ENCODE data around the gene PHF19.

Gene PHF19

DNA sequence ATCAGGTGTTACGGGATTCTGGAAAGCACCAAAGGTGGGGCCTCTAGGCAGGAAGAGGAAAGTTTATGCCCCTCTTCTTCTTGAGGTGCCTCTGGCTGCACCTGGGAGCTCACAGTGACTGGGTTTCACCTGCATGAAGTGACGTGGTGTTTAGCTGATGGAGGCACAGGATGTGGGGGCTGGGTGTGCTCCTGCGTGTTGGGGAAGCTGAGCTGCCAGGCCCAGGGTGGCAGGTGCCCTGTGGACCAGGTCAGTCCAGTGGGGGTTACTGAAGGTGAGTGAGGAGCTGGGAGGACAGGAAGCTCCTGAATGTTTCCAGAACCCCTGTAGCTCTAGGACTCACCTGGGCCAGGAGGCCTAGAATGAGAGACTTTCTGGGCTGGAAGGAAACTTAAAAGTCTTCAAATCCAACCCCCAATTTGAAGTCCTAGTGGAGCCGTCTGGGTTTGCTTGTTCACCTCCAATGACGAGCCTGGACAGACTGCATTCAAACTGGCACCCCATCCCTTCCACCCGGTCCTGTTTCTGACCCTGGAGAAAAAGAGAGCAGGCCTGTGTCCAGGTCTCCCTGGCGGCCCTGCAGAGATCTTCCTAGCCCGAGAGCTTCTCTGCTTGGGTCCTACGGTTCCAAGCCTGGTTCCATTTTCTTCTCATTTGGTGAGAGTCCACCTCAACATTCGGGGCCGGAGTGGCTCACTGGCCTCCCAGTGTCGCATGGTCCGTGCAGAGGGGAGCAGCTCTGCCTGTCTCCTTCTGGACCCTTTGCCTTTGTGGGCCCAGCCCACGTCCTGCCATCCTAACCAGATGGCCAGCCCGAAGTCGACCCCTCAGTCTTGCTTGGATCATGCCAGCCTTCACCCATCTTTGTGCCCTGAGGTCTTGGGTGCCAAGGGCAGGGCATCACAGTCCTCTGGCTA lies 27.3 kb upstream of the PHF19 start:
- no peak for TF ChIP-seq CTCF (conservative IDR thresholded peaks at IDR 0.05; ENCODE audit: low read depth, low read length)
- DNase-seq (ENCODE audit: low read depth): no peak
- no peak overlapping the region for H3K4me3 ChIP-seq (ENCODE audit: low read length)

- no peak overlapping the region for H3K4me3 ChIP-seq (ENCODE audit: low read length)
- DNase-seq (ENCODE audit: low read depth): no peak
- no peak for TF ChIP-seq CTCF (conservative IDR thresholded peaks at IDR 0.05; ENCODE audit: low read depth, low read length)
Measured at GRCh38 chr9:120902569-120903535, 25.9 kb upstream of the PHF19 start.

- DNase-seq (ENCODE audit: low read depth): no peak
- no peak overlapping the region for H3K4me3 ChIP-seq (ENCODE audit: low read length)
- TF ChIP-seq CTCF (conservative IDR thresholded peaks at IDR 0.05; ENCODE audit: low read depth, low read length): no peak
Measured at GRCh38 chr9:120901755-120902568, 25.0 kb upstream of the PHF19 start.

DNA sequence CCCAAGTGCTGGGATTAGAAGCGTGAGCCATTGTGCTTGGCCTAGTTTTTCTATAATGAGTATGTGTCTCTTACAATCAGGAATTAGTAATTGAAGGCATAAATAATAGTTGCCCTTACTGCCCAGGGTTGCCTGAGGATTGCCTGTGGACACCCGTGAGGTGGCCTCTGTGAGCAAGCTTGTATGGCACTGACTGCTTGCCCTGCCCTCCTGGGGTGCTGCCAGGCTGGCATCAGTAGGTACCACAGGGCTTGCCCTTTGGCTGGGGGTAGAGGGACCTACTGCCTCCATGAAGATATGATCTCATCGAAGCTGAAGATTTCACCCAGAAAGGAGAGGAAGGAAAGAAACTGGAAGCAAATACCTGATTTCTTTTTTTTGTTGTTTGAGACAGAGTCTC lies 23.8 kb upstream of the PHF19 start:
- no peak overlapping the region for H3K4me3 ChIP-seq (ENCODE audit: low read length)

GRCh38 chr9:120899490-120900068 lies 22.6 kb upstream of the PHF19 start:
- DNase-seq (ENCODE audit: low read depth): no peak
- H3K4me3 ChIP-seq (ENCODE audit: low read length): no peak overlapping the region
- TF ChIP-seq CTCF (conservative IDR thresholded peaks at IDR 0.05; ENCODE audit: low read depth, low read length): no peak

More for the DNA sequence above, 23.8 kb upstream of the PHF19 start:
- TF ChIP-seq CTCF (conservative IDR thresholded peaks at IDR 0.05; ENCODE audit: low read depth, low read length): no peak
- no peak for DNase-seq (ENCODE audit: low read depth)

DNA sequence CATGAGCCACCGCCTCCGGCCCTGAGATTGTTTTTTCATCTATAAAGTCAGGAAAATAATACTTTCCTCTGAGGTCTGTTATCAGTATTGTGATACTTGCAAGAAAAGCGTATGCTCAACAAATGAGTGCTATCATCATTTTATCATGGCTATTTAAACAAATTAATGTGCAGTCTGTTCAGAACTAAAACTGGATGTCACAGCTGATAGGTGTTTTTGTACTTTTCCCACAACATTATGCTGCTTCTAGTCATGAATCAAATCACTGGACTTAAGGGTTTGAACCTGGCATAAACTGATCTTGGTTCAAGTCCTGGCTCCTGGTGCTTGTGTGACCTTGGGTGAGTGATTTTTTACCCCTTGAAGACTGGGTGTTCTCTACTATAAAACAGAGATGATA lies 21.4 kb upstream of the PHF19 start:
- no peak for DNase-seq (ENCODE audit: low read depth)
- H3K4me3 ChIP-seq (ENCODE audit: low read length): no peak overlapping the region

More for the DNA sequence above, 21.4 kb upstream of the PHF19 start:
- no peak for TF ChIP-seq CTCF (conservative IDR thresholded peaks at IDR 0.05; ENCODE audit: low read depth, low read length)
